Testis (tissue), 2 donors: ENCODE data around the gene TTLL11.

Source experiments
- CTCF ChIP-seq, 3 experiments: fragments of 450-650 bp in 2 of 3; fragments of 200-600 bp in 1 of 3; sonication (generic) in 1 of 3; IDR thresholded peaks; one replicate each; pipeline ENCODE4 v1.5.1; 2016 to 2019; ENCODE audit warnings: antibody characterized with exemption in 3 of 3, mild to moderate bottlenecking in 2 of 3, moderate library complexity in 1 of 3
- POLR2A ChIP-seq: fragments of 450-650 bp; IDR thresholded peaks from one replicate; pipeline ENCODE4 v1.6.1; 2017; ENCODE audit warnings: antibody characterized with exemption, mild to moderate bottlenecking, moderate library complexity

- TF ChIP-seq CTCF (IDR thresholded peaks at IDR 0.05), result no peak
- no peak for TF ChIP-seq POLR2A
These were observed 233.5 kb downstream of the TTLL11 start for GRCh38 chr9:121859646-121860045.
